ENCODE results near the gene KCNC3.

The KCNC3 gene

DNA sequence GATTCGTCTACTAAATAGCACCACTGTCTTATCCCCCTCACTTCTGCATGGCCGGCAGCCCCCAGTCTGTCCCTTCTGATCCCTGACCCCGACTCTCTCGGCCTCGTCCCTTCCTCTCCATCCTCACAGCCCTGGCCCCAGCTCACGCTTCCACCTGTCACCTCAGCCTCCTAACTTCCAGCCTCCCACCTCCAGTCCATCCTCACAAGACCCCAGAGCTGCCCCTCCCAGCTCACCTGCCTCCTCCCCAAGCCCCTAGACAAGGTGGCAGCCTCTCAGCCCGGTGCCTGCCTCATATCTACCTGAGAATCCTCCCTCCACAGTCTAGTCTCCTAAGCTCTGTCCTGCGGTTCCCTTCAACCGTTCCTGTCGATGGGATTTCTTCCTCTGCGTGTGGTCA lies 10.0 kb downstream of the KCNC3 start:
- peaks cover 76 to 86% of the 10 kb centered on the region in 2 donors for H3K27me3 Mint-ChIP-seq
- no peak overlapping the region for H3K27ac Mint-ChIP-seq
- H3K36me3 Mint-ChIP-seq (ENCODE audit: insufficient read depth): peaks cover 2% of the 10 kb centered on the region
- DNase-seq: no peak
- H3K4me3 Mint-ChIP-seq: no peak overlapping the region
- H3K9me3 Mint-ChIP-seq: no peaks in the 10 kb centered on the region
- H3K4me1 Mint-ChIP-seq (ENCODE audit: low read depth in 2 of 2): peaks cover 3 to 14% of the 10 kb centered on the region in 2 donors
- ATAC-seq (replicated peaks): no peak

DNA sequence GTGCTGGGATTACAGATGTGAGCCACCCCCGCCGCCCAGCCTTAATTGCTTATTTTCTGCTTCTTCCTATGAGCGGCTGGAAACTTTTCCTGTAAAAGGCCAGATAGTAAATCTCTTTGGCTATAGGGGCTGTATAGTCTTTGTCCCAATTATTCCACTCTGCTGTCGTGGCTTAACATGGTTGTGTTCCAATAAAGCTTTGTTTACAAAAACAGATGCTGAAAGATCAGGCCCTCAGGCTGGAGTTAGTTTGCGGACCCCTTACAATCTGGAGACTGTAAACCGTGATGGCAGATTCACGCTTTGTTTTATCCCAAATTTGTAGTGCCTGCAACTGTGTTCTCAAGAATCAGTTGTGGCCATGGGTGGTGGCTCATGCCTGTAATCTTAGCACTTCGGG lies 10.7 kb downstream of the KCNC3 start:
- ATAC-seq (replicated peaks) (no peak), DNase-seq (no peak)
- H3K4me1 Mint-ChIP-seq (ENCODE audit: low read depth in 2 of 2): peaks cover 3 to 14% of the 10 kb centered on the region in 2 donors
- no peak overlapping the region for H3K4me3 Mint-ChIP-seq
- no peaks in the 10 kb centered on the region for H3K9me3 Mint-ChIP-seq
- no peak overlapping the region for H3K27ac Mint-ChIP-seq
- H3K27me3 Mint-ChIP-seq: peaks cover 77 to 91% of the 10 kb centered on the region in 2 donors
- H3K36me3 Mint-ChIP-seq (ENCODE audit: insufficient read depth): peaks cover 2% of the 10 kb centered on the region

DNA sequence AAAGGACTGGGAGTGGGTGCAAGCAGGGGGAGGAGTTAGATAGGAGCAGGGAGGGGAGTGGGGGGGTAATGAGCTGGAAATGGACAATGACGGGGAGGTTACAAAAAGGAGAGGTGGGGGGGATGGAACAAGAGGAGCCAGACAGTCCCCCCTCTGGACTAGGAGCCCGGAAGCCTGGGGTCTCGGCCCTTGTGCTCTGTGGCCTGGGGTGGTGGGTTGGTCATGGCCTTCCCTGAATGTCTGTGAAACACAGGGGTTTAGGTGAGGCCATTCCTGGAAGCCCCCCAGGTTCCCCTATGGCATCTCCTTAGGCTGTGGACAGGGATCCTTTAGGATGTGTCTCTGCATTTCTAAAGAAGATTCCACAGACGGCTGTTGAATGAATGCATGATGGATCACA lies 12.1 kb downstream of the KCNC3 start:
- no peaks in the 10 kb centered on the region for H3K9me3 Mint-ChIP-seq
- no peak overlapping the region for H3K4me3 Mint-ChIP-seq
- peaks cover 74 to 91% of the 10 kb centered on the region in 2 donors for H3K27me3 Mint-ChIP-seq
- no peak overlapping the region for H3K27ac Mint-ChIP-seq
- no peak for DNase-seq
- peaks cover 3 to 14% of the 10 kb centered on the region in 2 donors for H3K4me1 Mint-ChIP-seq (ENCODE audit: low read depth in 2 of 2)
- peaks cover 2% of the 10 kb centered on the region for H3K36me3 Mint-ChIP-seq (ENCODE audit: insufficient read depth)
- no peak for ATAC-seq (replicated peaks)

DNA sequence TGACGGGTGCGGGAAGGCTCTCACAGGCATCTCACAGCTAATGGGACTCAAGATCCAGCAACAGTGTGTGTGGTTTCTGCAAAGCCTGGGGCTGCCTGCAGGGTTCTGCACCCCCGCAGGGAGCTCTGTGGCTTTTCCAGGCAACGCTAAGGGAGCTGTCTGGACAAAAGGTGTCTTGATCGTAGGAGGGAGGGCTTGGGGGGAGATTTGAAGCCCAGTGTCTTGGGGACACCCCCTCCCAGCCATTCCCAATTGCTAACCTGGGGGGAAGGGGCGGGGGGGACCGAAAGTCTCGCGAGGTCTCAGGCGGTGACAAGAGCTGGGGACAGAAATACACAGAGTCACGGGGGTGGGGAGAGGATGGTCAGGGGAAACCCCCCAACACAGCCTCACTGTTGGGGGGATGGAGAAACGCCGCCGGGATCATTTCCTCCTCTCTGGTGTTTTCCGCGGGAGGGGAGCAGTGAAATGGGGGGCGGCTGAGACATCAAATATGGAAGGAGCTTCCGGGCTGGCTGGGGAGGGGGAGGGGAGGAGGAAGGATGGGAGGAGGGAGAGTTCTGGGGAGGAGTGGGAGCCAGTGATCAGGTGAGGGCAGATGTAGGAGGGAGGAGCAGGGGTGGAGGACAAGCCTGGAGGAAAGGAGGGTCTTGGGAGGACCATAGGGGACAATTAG lies 13.3 kb downstream of the KCNC3 start:
- no peak for DNase-seq
- Mint-ChIP-seq H3K27me3 (peaks cover 66 to 81% of the 10 kb centered on the region in 2 donors), H3K4me3 (peak overlapping the region; percentile 12 to 54), H3K27ac (no peak overlapping the region), H3K36me3 (ENCODE audit: insufficient read depth) (peaks cover 2% of the 10 kb centered on the region), H3K9me3 (no peaks in the 10 kb centered on the region), H3K4me1 (ENCODE audit: low read depth in 2 of 2) (peaks cover 3 to 14% of the 10 kb centered on the region in 2 donors)
- ATAC-seq (replicated peaks): no peak

GRCh38 chr19:50314724-50315708 lies 14.2 kb downstream of the KCNC3 start:
- DNase-seq (no peak), ATAC-seq (replicated peaks) (no peak)
- Mint-ChIP-seq H3K36me3 (ENCODE audit: insufficient read depth) (peaks cover 2% of the 10 kb centered on the region), H3K4me1 (ENCODE audit: low read depth in 2 of 2) (peaks cover 3 to 14% of the 10 kb centered on the region in 2 donors), H3K27me3 (peaks cover 68 to 81% of the 10 kb centered on the region in 2 donors), H3K4me3 (peak overlapping the region in 1 of 2 donors; percentile 54), H3K9me3 (no peaks in the 10 kb centered on the region), H3K27ac (no peak overlapping the region)

DNA sequence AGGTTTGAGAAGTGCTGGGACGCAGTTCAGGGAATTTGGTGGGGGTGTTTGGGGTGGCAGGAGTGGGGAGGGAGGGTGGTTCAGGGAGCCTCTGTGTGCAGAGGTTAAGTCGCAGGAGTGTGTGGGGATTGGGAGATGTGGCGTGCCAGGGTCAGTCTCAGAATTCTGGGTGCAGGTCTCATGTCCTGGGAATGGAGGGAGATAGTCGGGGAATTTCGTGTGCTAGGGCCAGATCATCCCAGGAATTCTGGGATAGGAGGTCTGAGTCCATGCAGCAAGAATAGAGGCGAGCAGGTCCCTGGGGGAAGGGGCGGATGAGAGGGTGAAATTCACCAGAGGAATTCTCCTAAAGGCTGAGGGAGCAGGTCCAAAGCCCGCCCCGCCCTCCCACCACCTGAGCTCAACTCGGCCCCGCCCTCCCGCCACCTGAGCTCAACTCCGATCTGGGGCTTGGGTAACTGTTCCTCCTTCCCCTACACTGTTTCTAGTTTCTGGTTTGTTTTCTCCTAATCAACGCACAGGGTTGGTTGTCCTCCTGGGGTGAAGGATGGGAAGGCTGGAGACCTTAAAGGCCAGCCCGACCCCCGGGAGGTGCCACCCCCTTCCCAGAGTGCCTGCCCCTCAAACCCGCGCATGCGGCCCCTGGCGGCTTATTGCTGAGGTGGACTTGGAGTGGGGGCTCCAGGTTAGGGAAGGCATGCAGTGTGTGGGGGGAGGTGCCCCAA lies 15.2 kb downstream of the KCNC3 start:
- Mint-ChIP-seq H3K4me3 (no peak overlapping the region), H3K27me3 (peaks cover 69 to 81% of the 10 kb centered on the region in 2 donors), H3K27ac (no peak overlapping the region), H3K4me1 (ENCODE audit: low read depth in 2 of 2) (peaks cover 3 to 14% of the 10 kb centered on the region in 2 donors), H3K36me3 (ENCODE audit: insufficient read depth) (peaks cover 2% of the 10 kb centered on the region), H3K9me3 (no peaks in the 10 kb centered on the region)
- DNase-seq (no peak), ATAC-seq (replicated peaks) (no peak)

DNA sequence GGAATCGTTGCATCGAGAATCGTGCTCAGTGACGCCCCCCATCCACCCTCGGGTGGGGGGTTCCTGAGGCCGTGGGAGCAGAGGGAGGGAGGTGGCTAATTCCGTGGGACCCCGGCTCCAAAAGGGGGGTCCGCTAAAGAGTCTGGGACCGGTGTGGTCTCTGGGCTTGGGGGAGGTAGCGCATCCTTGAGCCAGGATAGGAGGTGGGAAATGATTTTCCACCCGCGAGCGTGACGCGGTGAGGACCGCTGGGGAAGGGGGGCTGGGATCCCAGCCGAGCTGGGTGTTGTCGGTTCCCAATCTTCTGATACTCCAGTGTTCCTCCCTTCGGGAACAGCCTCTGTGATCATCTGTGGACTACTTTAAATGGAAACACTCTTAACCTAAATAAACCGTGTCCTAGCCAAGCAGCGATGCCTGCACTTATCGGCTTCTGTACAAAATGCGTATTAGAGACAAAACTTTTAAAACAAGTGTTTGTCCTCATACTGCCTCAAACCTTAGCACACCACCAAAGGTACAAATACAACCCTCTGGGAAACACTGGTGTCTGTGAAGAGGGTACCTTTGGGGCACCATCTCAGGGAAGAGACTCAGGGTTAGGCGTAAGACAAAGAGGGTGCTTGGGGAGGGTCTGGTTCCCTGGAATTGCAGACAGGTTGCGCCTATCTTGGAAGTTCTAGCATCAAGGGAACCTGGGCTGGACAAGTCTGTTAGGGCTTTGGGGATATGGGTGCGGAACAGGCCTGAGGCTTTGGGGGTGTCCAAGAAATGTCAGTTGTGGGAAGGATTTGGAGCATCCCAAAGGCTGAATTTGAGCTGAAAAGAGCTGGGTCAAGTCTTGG lies 16.0 kb downstream of the KCNC3 start:
- Mint-ChIP-seq H3K27ac (no peak overlapping the region), H3K4me3 (no peak overlapping the region), H3K36me3 (ENCODE audit: insufficient read depth) (peaks cover 2% of the 10 kb centered on the region), H3K9me3 (no peaks in the 10 kb centered on the region), H3K27me3 (peaks cover 74 to 83% of the 10 kb centered on the region in 2 donors), H3K4me1 (ENCODE audit: low read depth in 2 of 2) (peaks cover 3 to 14% of the 10 kb centered on the region in 2 donors)
- ATAC-seq (replicated peaks): no peak
- no peak for DNase-seq

DNA sequence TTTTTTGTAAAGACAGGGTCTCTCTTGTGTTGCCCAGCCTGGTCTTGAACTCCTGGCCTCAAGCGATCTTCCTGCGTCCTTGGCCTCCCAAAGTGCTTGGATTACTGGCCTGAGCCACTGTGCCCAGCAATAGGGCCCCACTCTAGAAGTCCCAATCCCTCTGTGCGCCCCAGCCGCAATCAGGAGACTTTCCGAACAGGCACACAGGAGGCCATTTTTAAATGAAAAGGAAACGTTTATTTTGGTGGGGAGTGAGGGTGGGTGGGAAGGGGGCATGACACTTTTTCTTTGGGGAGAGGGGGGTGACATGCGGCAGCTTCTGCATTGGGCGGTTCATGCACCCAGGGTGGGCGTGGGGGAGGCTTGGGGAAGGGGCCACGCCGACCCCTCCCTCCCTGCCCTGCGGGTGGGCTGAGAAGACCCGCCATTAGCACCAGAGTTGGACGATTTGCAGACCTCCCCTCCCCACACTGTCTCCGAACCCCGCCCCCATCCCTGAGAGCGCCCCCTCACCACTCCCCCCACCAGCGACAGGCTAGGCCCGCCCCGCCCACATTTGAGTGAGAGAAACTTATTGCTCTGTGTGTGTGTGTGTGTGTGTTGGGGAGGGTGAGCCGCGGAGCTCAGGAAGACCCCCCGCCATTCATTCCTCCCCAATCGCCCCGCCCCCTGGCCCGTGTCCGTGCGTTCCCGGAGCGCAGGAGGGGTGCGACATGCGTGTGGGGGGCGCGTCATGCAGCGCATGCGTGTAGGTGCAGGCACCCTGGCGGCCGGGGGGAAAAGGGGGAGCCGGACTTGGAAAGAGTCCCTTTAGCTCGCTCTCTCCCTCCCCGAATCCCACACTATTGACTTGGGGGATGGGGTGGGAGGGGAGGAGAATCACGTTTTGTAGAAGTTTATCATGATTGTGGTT lies 17.2 kb downstream of the KCNC3 start:
- H3K4me1 Mint-ChIP-seq (ENCODE audit: low read depth in 2 of 2): peaks cover 3 to 14% of the 10 kb centered on the region in 2 donors
- DNase-seq (no peak), ATAC-seq (replicated peaks) (no peak)
- H3K27me3 Mint-ChIP-seq: peaks cover 73 to 82% of the 10 kb centered on the region in 2 donors
- H3K27ac Mint-ChIP-seq: no peak overlapping the region
- no peak overlapping the region for H3K4me3 Mint-ChIP-seq
- no peaks in the 10 kb centered on the region for H3K9me3 Mint-ChIP-seq
- peaks cover 2% of the 10 kb centered on the region for H3K36me3 Mint-ChIP-seq (ENCODE audit: insufficient read depth)

DNA sequence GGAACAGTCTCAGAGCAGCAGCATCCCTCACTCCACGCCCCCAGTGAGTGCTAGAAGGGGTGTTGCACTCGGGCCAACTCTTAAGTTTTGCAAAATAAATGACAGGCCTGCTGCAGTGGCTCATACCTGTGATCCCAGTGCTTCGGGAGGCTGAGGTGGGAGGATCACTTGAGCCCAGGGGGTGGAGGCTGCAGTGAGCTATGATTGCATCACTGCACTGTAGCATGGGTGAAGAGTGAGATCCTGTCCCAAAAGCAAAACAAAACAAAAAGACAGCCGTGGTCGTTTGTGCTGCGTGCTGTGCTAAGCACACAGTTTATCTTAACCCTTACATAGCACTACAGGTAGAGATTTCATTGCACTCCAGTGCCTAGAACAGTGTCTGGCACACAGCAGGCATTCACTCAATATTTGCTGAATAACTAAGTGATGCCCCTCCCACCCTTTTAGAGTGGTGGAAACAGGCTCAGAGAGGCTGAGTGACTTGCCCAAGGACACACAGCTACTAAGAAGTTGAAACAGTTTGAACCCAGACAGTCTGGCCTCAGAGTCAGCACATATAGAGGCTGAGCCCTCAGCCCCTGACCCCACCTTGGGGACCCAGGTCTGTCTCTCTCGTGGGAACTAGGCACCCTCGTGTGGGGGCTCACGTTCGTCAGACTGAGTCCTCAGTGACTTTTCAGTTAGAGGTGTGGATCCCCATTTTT lies 18.3 kb downstream of the KCNC3 start:
- DNase-seq: no peak
- no peak for ATAC-seq (replicated peaks)
- no peaks in the 10 kb centered on the region for H3K9me3 Mint-ChIP-seq
- peaks cover 3 to 7% of the 10 kb centered on the region in 2 donors for H3K4me1 Mint-ChIP-seq (ENCODE audit: low read depth in 2 of 2)
- peaks cover 63 to 78% of the 10 kb centered on the region in 2 donors for H3K27me3 Mint-ChIP-seq
- H3K27ac Mint-ChIP-seq: no peak overlapping the region
- H3K4me3 Mint-ChIP-seq: no peak overlapping the region
- peaks cover 2% of the 10 kb centered on the region for H3K36me3 Mint-ChIP-seq (ENCODE audit: insufficient read depth)

DNA sequence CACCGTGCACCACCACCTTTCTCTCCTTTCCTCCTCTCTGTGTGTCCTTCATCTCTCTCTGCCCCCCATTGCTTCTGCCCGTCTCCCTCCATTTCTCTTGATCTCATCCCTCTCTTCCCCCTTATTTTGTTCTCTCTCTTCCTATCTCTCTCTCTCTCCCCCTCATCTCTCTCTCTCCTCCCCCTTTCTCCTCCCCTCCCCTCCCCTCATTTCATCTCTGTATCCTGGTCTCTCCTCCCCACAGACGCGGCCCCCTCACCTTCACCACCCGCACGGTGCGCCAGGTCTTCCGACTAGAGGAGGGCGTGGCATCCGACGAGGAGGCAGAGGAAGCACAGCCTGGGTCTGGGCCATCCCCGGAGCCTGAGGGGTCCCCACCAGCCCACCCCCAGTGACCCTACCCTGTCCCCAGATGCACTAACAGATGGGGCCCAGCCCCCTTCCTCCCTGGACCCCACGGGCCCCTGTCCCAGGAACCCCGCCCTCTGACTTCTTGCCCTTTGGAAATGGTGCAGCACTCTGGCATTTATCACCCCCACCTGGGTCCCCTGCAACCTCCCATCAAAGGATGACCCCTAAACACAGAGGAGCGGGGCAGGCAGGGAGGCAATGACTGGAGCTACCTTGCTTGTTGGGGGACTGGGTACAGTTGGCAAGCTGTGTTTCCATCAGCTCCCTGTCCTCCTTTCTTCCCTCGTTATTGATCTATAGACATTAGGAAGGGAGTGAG lies 19.6 kb downstream of the KCNC3 start:
- DNase-seq (no peak), ATAC-seq (replicated peaks) (no peak)
- Mint-ChIP-seq H3K27me3 (peaks cover 60 to 75% of the 10 kb centered on the region in 2 donors), H3K27ac (no peak overlapping the region), H3K9me3 (no peaks in the 10 kb centered on the region), H3K36me3 (ENCODE audit: insufficient read depth) (peaks cover 2% of the 10 kb centered on the region), H3K4me1 (ENCODE audit: low read depth in 2 of 2) (no peaks in the 10 kb centered on the region), H3K4me3 (no peak overlapping the region)

DNA sequence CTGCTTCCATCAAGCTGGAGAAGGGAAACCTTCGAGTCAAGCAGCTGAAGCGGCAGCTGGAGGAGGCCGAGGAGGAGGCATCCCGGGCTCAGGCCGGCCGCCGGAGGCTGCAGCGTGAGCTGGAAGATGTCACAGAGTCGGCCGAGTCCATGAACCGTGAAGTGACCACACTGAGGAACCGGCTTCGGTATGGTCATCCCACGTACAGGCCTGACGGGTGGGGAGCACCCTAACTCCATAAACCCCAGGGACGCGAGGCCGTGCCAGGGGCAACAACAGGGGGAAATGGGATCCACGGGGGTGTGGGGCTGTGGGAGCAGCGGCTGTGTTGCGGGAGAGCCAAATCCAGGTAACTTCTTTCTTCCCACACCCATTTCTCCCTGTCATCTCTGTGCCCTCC lies 20.2 kb downstream of the KCNC3 start:
- H3K27ac Mint-ChIP-seq: no peak overlapping the region

More for the DNA sequence above, 20.2 kb downstream of the KCNC3 start:
- H3K27me3 Mint-ChIP-seq: peaks cover 57 to 74% of the 10 kb centered on the region in 2 donors
- ATAC-seq (replicated peaks): no peak
- H3K36me3 Mint-ChIP-seq (ENCODE audit: insufficient read depth): no peaks in the 10 kb centered on the region
- no peaks in the 10 kb centered on the region for H3K9me3 Mint-ChIP-seq
- no peak overlapping the region for H3K4me3 Mint-ChIP-seq
- no peak for DNase-seq
- no peaks in the 10 kb centered on the region for H3K4me1 Mint-ChIP-seq (ENCODE audit: low read depth in 2 of 2)

Measured in effector memory CD8-positive, alpha-beta T cell (primary cell).